ENCODE measurements around the gene IL19.

The IL19 gene

GRCh38 chr1:206833801-206834200 is 63.2 kb downstream of the IL19 start:
- no peaks in the 10 kb centered on the region for H3K9me3 Mint-ChIP-seq
- H3K4me3 Mint-ChIP-seq, result no peak overlapping the region
- H3K27me3 Mint-ChIP-seq (ENCODE audit: low read depth, poor library complexity), result peaks cover 22% of the 10 kb centered on the region
- peaks cover 63% of the 10 kb centered on the region for H3K4me1 Mint-ChIP-seq
- H3K36me3 Mint-ChIP-seq (ENCODE audit: low read depth), result no peaks in the 10 kb centered on the region
- H3K27ac Mint-ChIP-seq, result no peak overlapping the region
- no peak for DNase-seq
- TF ChIP-seq CTCF (IDR thresholded peaks at IDR 0.05), result no peak

GRCh38 chr1:206834217-206834616 is 63.6 kb downstream of the IL19 start:
- Mint-ChIP-seq H3K4me3 (no peak overlapping the region), H3K36me3 (ENCODE audit: low read depth) (no peaks in the 10 kb centered on the region), H3K27ac (no peak overlapping the region), H3K4me1 (peaks cover 59% of the 10 kb centered on the region), H3K9me3 (no peaks in the 10 kb centered on the region), H3K27me3 (ENCODE audit: low read depth, poor library complexity) (peaks cover 19% of the 10 kb centered on the region)
- DNase-seq, result no peak
- TF ChIP-seq CTCF (IDR thresholded peaks at IDR 0.05), result no peak

GRCh38 chr1:206834711-206835110 is 64.1 kb downstream of the IL19 start:
- Mint-ChIP-seq H3K4me3 (no peak overlapping the region), H3K27me3 (ENCODE audit: low read depth, poor library complexity) (peaks cover 19% of the 10 kb centered on the region), H3K9me3 (no peaks in the 10 kb centered on the region), H3K27ac (peak overlapping the region; percentile 12), H3K36me3 (ENCODE audit: low read depth) (no peaks in the 10 kb centered on the region), H3K4me1 (peaks cover 56% of the 10 kb centered on the region)
- TF ChIP-seq CTCF (IDR thresholded peaks at IDR 0.05), result no peak
- DNase-seq, result no peak

- Mint-ChIP-seq H3K4me3 (no peak overlapping the region), H3K27me3 (ENCODE audit: low read depth, poor library complexity) (peaks cover 19% of the 10 kb centered on the region), H3K9me3 (no peaks in the 10 kb centered on the region), H3K27ac (no peak overlapping the region), H3K36me3 (ENCODE audit: low read depth) (no peaks in the 10 kb centered on the region), H3K4me1 (peaks cover 56% of the 10 kb centered on the region)
- no peak for DNase-seq
- no peak for TF ChIP-seq CTCF (IDR thresholded peaks at IDR 0.05)
Observed at GRCh38 chr1:206835186-206835585, 64.6 kb downstream of the IL19 start.

GRCh38 chr1:206836111-206836510 is 65.5 kb downstream of the IL19 start:
- no peak overlapping the region for H3K4me3 Mint-ChIP-seq
- H3K9me3 Mint-ChIP-seq, result no peaks in the 10 kb centered on the region
- DNase-seq, result no peak
- peaks cover 14% of the 10 kb centered on the region for H3K27me3 Mint-ChIP-seq (ENCODE audit: low read depth, poor library complexity)
- H3K4me1 Mint-ChIP-seq, result peaks cover 56% of the 10 kb centered on the region
- H3K27ac Mint-ChIP-seq, result no peak overlapping the region
- H3K36me3 Mint-ChIP-seq (ENCODE audit: low read depth), result no peaks in the 10 kb centered on the region
- no peak for TF ChIP-seq CTCF (IDR thresholded peaks at IDR 0.05)

GRCh38 chr1:206839006-206839560 is 68.5 kb downstream of the IL19 start:
- no peak for DNase-seq
- no peaks in the 10 kb centered on the region for H3K36me3 Mint-ChIP-seq (ENCODE audit: low read depth)
- no peaks in the 10 kb centered on the region for H3K9me3 Mint-ChIP-seq
- peaks cover 32% of the 10 kb centered on the region for H3K4me1 Mint-ChIP-seq
- H3K27ac Mint-ChIP-seq, result no peak overlapping the region
- TF ChIP-seq CTCF (IDR thresholded peaks at IDR 0.05), result no peak
- H3K27me3 Mint-ChIP-seq (ENCODE audit: low read depth, poor library complexity), result peaks cover 4% of the 10 kb centered on the region
- H3K4me3 Mint-ChIP-seq, result no peak overlapping the region
